SU-DHL-6 (cell line): ENCODE results near the gene MPHOSPH9.

Experiments
- H2AFZ ChIP-seq: fragments of 200-600 bp; sonication (generic); 2 replicates; pipeline ENCODE4 v1.6.1; 2014; ENCODE audit warnings: low read depth, mild to moderate bottlenecking, moderate library complexity, mixed read lengths, antibody characterized with exemption, low read length; ENCODE audit not compliant: severe bottlenecking
- H3F3A ChIP-seq: fragments of 200-600 bp; shearing (Covaris generic); 2 replicates; pipeline ENCODE4 v1.6.0; 2016; ENCODE audit warnings: antibody characterized with exemption, mild to moderate bottlenecking; ENCODE audit not compliant: insufficient read depth
- H3K27ac ChIP-seq: fragments of 200-600 bp; sonication (generic); 2 replicates; pipeline ENCODE4 v1.5.1; 2016; ENCODE audit warnings: low read depth, mild to moderate bottlenecking, low read length, moderate library complexity, mixed read lengths
- H3K27me3 ChIP-seq: fragments of 200-600 bp; sonication (generic), shearing (Covaris generic); 2 replicates; pipeline ENCODE4 v1.6.0; 2014; ENCODE audit warnings: mild to moderate bottlenecking, low read length
- H3K36me3 ChIP-seq: fragments of 200-600 bp; sonication (generic); 2 replicates; pipeline ENCODE4 v1.6.1; 2014; ENCODE audit warnings: mild to moderate bottlenecking, low read length, mixed read lengths
- H3K4me2 ChIP-seq: fragments of 300-600, 200-600 bp; shearing (Covaris generic), sonication (generic); 2 replicates; pipeline ENCODE4 v1.6.0; 2014; ENCODE audit warnings: low read length, low read depth, mild to moderate bottlenecking; ENCODE audit not compliant: poor library complexity, severe bottlenecking
- H3K4me3 ChIP-seq: fragments of 200-600 bp; sonication (generic); 2 replicates; pipeline ENCODE4 v1.5.1; 2014; ENCODE audit warnings: antibody characterized with exemption, low read length, mild to moderate bottlenecking, mixed read lengths; ENCODE audit not compliant: insufficient read depth, poor library complexity, severe bottlenecking
- H3K79me2 ChIP-seq: fragments of 200-600 bp; sonication (generic); 2 replicates; pipeline ENCODE4 v1.6.1; 2014; ENCODE audit warnings: mild to moderate bottlenecking, low read length, moderate library complexity; ENCODE audit not compliant: insufficient read depth
- H3K9ac ChIP-seq: fragments of 200-600 bp; sonication (generic); 2 replicates; pipeline ENCODE4 v1.7.0; 2014; ENCODE audit warnings: mild to moderate bottlenecking, low read length
- H3K9me2 ChIP-seq: fragments of 200-600 bp; sonication (generic); replicated peaks from 2 replicates; pipeline ENCODE4 v1.6.1; 2014; ENCODE audit warnings: low read length; ENCODE audit not compliant: insufficient read depth
- H3K9me3 ChIP-seq: fragments of 200-600 bp; sonication (generic); 2 replicates; pipeline ENCODE4 v1.6.1; 2014; ENCODE audit warnings: low read length, mixed read lengths; ENCODE audit not compliant: insufficient read depth
- H4K20me1 ChIP-seq: fragments of 200-600 bp; sonication (generic); 2 replicates; pipeline ENCODE4 v1.6.1; 2014; ENCODE audit warnings: low read depth, mild to moderate bottlenecking, antibody characterized with exemption, low read length, moderate library complexity, mixed read lengths
- EZH2phosphoT487 ChIP-seq: fragments of 200-600 bp; sonication (generic), shearing (Covaris generic); conservative IDR thresholded peaks from 2 replicates; pipeline ENCODE4 v1.6.1; 2018; ENCODE audit warnings: mild to moderate bottlenecking, antibody characterized with exemption, low read length, moderate library complexity, mixed read lengths
- TF ChIP-seq, protein P1 (sequence below): fragments of 200-600 bp; sonication (generic); IDR thresholded peaks from one replicate; pipeline ENCODE4 v1.5.1; 2017; ENCODE audit warnings: antibody characterized with exemption, mild to moderate bottlenecking, low read length, moderate library complexity; ENCODE audit not compliant: insufficient read depth, poor library complexity, severe bottlenecking

MPHOSPH9 gene

GRCh38 chr12:123180171-123180570 is 52.8 kb downstream of the MPHOSPH9 start:
- H2AFZ ChIP-seq: no peak overlapping the region
- TF ChIP-seq EZH2phosphoT487: no peak
- TF ChIP-seq, protein P1, sequence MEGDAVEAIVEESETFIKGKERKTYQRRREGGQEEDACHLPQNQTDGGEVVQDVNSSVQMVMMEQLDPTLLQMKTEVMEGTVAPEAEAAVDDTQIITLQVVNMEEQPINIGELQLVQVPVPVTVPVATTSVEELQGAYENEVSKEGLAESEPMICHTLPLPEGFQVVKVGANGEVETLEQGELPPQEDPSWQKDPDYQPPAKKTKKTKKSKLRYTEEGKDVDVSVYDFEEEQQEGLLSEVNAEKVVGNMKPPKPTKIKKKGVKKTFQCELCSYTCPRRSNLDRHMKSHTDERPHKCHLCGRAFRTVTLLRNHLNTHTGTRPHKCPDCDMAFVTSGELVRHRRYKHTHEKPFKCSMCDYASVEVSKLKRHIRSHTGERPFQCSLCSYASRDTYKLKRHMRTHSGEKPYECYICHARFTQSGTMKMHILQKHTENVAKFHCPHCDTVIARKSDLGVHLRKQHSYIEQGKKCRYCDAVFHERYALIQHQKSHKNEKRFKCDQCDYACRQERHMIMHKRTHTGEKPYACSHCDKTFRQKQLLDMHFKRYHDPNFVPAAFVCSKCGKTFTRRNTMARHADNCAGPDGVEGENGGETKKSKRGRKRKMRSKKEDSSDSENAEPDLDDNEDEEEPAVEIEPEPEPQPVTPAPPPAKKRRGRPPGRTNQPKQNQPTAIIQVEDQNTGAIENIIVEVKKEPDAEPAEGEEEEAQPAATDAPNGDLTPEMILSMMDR: no peak
- no peaks in the 10 kb centered on the region for H3K9me2 ChIP-seq
- no peaks in the 10 kb centered on the region for H3K79me2 ChIP-seq
- H3K9ac ChIP-seq: no peak overlapping the region
- no peak overlapping the region for H3K27ac ChIP-seq
- H3K27me3 ChIP-seq: no peaks in the 10 kb centered on the region
- H3K4me2 ChIP-seq: no peak overlapping the region
- H4K20me1 ChIP-seq: no peaks in the 10 kb centered on the region
- H3K4me3 ChIP-seq: no peak overlapping the region
- H3K9me3 ChIP-seq: no peaks in the 10 kb centered on the region
- peaks cover 16% of the 10 kb centered on the region; the same call in 1 of the 2 replicates for H3K36me3 ChIP-seq
- no peaks in the 10 kb centered on the region for H3F3A ChIP-seq

DNA sequence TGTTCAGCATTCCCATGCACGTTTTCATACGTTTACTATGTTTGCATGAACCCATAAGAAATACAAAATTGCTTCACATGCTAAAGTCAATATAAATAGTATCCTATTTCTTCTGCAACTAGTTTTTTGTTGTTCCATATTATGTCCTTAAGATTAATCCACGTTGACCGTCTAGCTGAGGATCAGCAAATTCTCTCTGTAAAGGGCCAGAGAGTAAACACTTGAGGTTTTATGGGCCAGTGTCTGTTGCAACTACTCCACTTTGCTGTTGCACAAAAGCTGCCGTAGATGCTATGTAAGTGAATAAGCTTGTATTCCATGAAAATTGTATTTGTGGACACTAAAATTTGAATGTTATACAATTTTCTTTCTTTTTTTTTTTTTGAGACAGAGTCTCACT is 61.0 kb downstream of the MPHOSPH9 start:
- H2AFZ ChIP-seq: no peak overlapping the region
- H3K4me3 ChIP-seq: no peak overlapping the region
- no peaks in the 10 kb centered on the region for H4K20me1 ChIP-seq
- no peaks in the 10 kb centered on the region for H3K79me2 ChIP-seq
- H3K36me3 ChIP-seq: 0 out of 2 replicates have a peak, but pooled peaks cover 5% of the 10 kb centered on the region
- no peaks in the 10 kb centered on the region for H3K9me2 ChIP-seq
- H3K9me3 ChIP-seq: no peaks in the 10 kb centered on the region
- no peaks in the 10 kb centered on the region for H3F3A ChIP-seq
- TF ChIP-seq EZH2phosphoT487: no peak
- TF ChIP-seq, protein P1: no peak
- no peak overlapping the region for H3K4me2 ChIP-seq
- H3K9ac ChIP-seq: no peak overlapping the region
- H3K27me3 ChIP-seq: no peaks in the 10 kb centered on the region
- H3K27ac ChIP-seq: no peak overlapping the region

DNA sequence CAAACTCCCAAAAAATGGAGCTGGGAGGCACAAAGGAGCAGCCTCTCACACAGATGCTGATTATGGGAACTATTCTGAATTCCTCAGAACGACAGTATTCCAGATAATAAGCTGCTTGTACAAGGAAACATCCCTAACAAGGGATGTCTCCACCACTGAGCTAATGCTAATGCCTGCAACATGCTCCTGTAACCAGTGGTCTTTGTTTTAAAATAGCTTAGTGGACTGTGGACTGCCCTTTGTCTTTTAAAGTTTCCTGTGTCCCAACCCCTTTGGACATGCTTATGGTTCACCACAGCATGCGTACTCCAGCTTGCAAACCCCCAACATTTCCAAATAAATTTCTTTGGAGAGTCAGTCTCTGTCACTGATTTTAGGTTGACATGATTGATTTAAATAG is 65.6 kb downstream of the MPHOSPH9 start:
- Histone ChIP-seq H3F3A (no peaks in the 10 kb centered on the region), H3K4me3 (no peak overlapping the region), H3K9ac (no peak overlapping the region), H2AFZ (no peak overlapping the region), H3K79me2 (no peaks in the 10 kb centered on the region), H3K9me3 (no peaks in the 10 kb centered on the region), H3K27me3 (no peaks in the 10 kb centered on the region), H3K4me2 (no peak overlapping the region), H3K9me2 (no peaks in the 10 kb centered on the region), H3K27ac (no peak overlapping the region), H4K20me1 (no peaks in the 10 kb centered on the region), H3K36me3 (peaks cover 11% of the 10 kb centered on the region)
- TF ChIP-seq, protein P1: no peak

DNA sequence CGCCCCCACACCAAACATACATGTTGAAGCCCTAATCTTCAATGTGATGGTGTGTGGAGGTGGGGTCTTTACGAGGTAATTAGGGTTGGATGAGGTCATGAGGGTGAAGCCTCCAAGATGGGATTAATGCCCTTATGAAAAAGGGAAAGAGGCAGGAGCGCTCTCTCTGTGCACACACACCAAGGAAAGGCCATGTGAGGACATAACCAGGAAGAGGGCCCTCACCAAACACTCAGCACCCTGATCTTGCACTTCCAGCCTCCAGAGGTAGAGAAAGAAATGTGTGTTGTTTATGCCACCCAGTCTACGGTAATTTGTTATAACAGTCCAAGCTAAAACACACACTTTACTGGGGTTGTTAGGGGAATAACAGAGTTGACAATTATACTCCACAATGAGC is 67.4 kb downstream of the MPHOSPH9 start:
- Histone ChIP-seq H3K36me3 (peaks cover 27% of the 10 kb centered on the region), H3K4me2 (no peak overlapping the region), H3K9ac (no peak overlapping the region)

More for the DNA sequence above, 67.4 kb downstream of the MPHOSPH9 start:
- H3K4me3 ChIP-seq: no peak overlapping the region
- no peaks in the 10 kb centered on the region for H4K20me1 ChIP-seq
- H3K27ac ChIP-seq: no peak overlapping the region
- H2AFZ ChIP-seq: no peak overlapping the region
- no peaks in the 10 kb centered on the region for H3K9me2 ChIP-seq
- no peaks in the 10 kb centered on the region for H3K27me3 ChIP-seq
- H3F3A ChIP-seq: 0 out of 2 replicates have a peak, but pooled peaks cover 4% of the 10 kb centered on the region
- H3K79me2 ChIP-seq: no peaks in the 10 kb centered on the region
- no peaks in the 10 kb centered on the region for H3K9me3 ChIP-seq
- TF ChIP-seq EZH2phosphoT487: no peak
- TF ChIP-seq, protein P1: no peak
